T follicular helper cell (primary cell): ENCODE measurements around the gene GSTM1.
"Not testable (repeated sequence)": the region's sequence is repeated elsewhere in the genome, so short reads cannot be mapped to it uniquely, and the experiment has no call there.

ENCODE experiments used
- DNase-seq: peaks from one replicate; pipeline ENCODE4 v3.0.0-alpha.2; 2020; ENCODE audit warnings: low read depth

GSTM1 gene

GRCh38 chr1:109659997-109660690, 27.5 kb upstream of the GSTM1 start:
- DNase-seq, result no peak

- not testable (repeated sequence) for DNase-seq
Measured at GRCh38 chr1:109660691-109661026, 27.0 kb upstream of the GSTM1 start.

GRCh38 chr1:109661391-109661790, 26.2 kb upstream of the GSTM1 start:
- no peak for DNase-seq

GRCh38 chr1:109664671-109665070, 22.9 kb upstream of the GSTM1 start:
- no peak for DNase-seq

- DNase-seq, result peak; percentile 71
Measured at GRCh38 chr1:109667452-109668122, 20.0 kb upstream of the GSTM1 start, which contains the start of gene GSTM2. GSTM2 (plus strand) TSS chr1:109668057; CDS start chr1:109668116, 59 bp downstream.

- DNase-seq, result no peak
Measured at GRCh38 chr1:109668123-109668775, 19.4 kb upstream of the GSTM1 start.

GRCh38 chr1:109669246-109669948, 18.2 kb upstream of the GSTM1 start:
- no peak for DNase-seq

- not testable (repeated sequence) for DNase-seq
Measured at GRCh38 chr1:109669949-109670302, 17.7 kb upstream of the GSTM1 start.

GRCh38 chr1:109671067-109671466, 16.6 kb upstream of the GSTM1 start:
- DNase-seq, result no peak

- not testable (repeated sequence) for DNase-seq
Measured at GRCh38 chr1:109673861-109674260, 13.8 kb upstream of the GSTM1 start.

- not testable (repeated sequence) for DNase-seq
Measured at GRCh38 chr1:109676683-109677381, 10.8 kb upstream of the GSTM1 start.

- no peak for DNase-seq
Measured at GRCh38 chr1:109677459-109677858, 10.2 kb upstream of the GSTM1 start.

GRCh38 chr1:109678637-109679036, 9.0 kb upstream of the GSTM1 start:
- not testable (repeated sequence) for DNase-seq

- not testable (repeated sequence) for DNase-seq
Measured at GRCh38 chr1:109684777-109685176, 2.8 kb upstream of the GSTM1 start.

GRCh38 chr1:109685399-109685798, 2.2 kb upstream of the GSTM1 start:
- DNase-seq, result not testable (repeated sequence)

GRCh38 chr1:109685890-109686289, 1.7 kb upstream of the GSTM1 start:
- DNase-seq, result not testable (repeated sequence)

- DNase-seq, result not testable (repeated sequence)
Measured at GRCh38 chr1:109687109-109687508, 508 bp upstream of the GSTM1 start.

GRCh38 chr1:109689844-109690405, 2.3 kb downstream of the GSTM1 start:
- DNase-seq, result no peak

GRCh38 chr1:109691759-109692158, 4.1 kb downstream of the GSTM1 start:
- no peak for DNase-seq

GRCh38 chr1:109694400-109694799, 6.8 kb downstream of the GSTM1 start:
- not testable (repeated sequence) for DNase-seq

- DNase-seq, result not testable (repeated sequence)
Measured at GRCh38 chr1:109695138-109695537, 7.5 kb downstream of the GSTM1 start.
